HG03442 (cell line): Measurements from ENCODE around the gene KCNT2.

ENCODE experiments used
- ATAC-seq: cut with Tn5 transposase; IDR thresholded peaks from one replicate; pipeline ENCODE4 v1.9.1; 2021; ENCODE audit warnings: mild to moderate bottlenecking, moderate library complexity; ENCODE audit not compliant: unreplicated experiment

The KCNT2 gene

GRCh38 chr1:196209983-196210382 is 398.3 kb downstream of the KCNT2 start:
- no peak for ATAC-seq

DNA sequence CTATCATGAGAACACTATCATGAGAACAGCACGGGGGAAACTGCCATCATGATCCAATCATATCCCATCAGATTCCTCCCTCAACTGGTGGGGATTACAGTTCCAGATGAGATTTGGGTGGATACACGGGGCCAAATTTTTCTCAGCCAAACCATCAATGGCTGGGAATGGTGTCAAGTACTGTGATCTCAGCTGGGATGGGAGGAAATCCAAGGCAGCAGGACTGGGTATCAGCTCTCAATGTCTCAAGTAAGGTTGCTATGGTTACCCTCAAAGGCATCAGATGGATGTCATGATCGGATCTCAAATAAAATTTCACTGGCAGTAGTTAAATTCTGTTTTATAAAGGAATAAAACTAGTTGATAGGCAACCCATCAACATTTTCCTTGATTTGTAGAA is 399.0 kb downstream of the KCNT2 start:
- ATAC-seq, result no peak

DNA sequence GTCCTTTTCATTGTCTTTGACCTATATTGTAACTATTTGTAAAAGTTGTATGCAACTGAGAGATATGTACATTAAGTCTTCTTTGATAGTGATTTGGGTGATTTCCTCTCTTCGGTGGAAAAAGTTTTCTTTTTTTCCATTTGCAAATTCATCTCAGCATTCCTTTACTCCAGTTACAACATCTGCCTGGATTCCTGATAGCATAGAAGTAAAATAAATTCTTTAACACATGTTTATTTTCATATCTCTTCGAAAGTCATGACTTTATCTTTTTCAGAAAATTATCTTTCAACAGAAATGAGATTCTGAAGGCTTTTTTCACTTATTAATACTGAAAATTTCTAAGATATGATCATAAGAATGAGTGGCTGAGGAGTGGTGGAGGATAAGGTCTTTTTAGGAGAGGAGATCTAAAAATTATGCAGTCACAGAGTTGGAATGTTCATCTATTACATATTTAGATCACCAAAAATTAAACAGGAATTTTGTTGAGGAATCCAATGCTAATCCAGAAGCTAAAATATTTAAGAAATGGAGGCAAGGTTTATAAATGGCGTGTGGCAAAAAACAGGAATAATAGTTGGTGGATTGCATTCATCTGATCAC is 400.5 kb downstream of the KCNT2 start:
- ATAC-seq, result no peak

GRCh38 chr1:196205882-196206281 is 402.4 kb downstream of the KCNT2 start:
- ATAC-seq, result no peak

DNA sequence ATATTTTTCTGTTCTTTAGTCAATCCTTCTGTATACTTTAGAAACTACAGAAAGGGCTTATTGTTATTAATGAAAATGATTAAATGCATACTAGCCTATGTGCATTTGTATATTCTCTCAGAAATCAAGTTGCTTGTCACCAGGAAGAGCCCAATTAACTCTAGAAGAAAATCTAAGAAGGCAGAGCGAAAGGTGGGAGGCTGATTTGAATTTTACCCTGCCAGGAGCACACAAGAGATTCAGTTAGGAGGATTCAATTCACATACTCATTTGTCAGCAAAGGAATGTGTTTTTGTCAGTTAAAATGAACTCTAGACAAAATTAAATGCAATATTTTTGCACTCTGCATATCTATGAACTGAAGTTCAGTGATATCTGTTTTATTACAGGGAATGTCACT is 411.8 kb downstream of the KCNT2 start:
- no peak for ATAC-seq

DNA sequence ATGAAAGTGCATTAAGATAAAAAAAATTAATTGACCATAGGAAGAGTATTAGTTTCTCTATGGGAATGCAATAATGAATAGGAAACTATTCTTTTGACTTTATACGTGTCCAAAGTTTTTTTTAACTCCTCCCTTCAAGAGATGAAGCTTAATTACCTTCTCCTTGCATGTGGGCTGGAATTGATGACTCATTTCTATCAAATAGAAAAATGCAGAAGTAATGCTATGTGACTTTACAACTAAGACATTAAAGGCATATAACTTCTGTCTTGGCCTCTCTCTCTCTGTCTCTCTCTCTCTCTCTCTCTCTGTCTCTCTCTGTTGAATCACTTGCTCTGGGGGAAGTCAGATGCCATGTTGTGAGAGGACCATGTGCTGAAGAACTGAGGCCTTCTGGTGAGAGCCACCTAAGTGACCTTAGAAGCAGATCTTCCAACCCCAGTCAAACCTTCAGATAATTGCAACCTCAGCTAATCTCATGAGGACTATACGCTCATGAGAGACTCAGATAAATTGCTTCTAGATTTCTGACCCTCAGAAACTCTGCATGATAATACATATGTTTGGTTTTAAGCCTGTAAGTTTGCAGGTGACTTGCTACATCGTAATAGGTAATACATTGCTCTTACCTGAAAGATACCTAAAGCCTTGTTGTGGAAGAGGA is 414.2 kb downstream of the KCNT2 start:
- no peak for ATAC-seq

DNA sequence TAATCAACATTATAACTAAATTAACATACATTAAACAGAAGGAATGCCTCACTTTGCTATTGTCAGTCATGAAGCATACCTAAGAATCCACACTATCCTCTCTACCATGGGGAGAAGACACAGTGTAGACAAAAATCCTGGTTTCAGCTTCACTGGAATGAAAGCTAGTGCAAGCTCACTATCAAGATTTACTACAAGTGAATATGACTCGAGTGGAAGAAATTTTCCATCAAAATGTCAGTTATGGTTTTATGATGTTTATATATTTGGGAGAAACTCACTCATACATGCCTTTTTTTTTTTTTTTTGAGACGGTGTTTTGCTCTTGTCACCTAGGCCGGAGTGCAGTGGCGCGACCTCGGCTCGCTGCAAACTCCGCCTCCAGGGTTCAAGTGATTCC is 424.3 kb downstream of the KCNT2 start:
- no peak for ATAC-seq

DNA sequence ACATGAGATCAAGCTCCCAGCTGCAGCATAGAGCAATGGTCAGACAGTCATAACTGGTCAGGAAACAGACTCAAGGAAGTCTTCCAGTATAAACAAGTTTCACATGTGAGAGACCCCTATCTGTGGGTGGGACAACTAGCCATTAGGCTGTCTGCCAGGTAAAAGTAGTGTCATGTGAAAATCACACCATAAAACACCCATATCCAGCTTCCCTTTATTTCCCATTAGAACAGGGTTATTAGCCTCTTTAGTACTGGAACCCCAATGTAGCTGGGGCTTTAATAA is 426.7 kb downstream of the KCNT2 start:
- ATAC-seq, result no peak

DNA sequence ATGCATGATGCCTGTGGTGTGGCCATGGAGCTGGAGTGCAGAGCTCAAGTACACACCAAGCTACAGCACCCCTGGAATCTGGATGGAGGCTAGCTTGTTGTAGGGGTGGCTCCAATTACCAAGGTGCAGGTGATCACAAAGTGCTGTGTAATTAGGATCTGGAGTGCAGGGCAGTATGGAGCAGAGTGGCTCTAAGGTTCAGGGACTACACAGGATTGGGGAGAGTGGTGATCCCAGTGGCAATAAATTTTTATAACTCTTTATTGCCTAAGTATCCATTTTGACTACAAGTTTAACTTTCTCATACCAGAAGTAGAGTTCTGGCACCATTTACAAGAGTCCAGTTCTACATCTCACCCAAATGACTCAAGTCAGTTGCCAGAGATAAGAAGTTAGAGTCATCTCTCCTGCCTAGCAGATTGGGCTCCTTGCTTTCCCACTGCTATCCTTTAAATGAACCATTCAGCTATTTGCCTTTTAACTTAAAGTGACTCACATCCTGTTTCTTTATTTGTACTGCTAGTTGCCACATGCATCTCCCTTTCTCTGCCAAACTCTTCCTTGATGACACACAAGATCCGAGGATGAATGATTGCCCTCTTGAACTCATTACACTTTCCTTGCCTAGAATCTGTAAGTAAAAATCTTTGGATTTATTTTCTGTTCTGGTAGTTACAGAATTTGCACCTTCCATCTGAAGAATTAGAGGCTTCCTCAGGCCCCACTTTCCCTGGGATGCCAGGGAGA is 427.2 kb downstream of the KCNT2 start:
- no peak for ATAC-seq

GRCh38 chr1:196178083-196178635 is 430.1 kb downstream of the KCNT2 start:
- ATAC-seq, result no peak
